HG02870 (cell line): ENCODE measurements around the gene ATP8B1.
"Not testable (repeated sequence)": the region's sequence is repeated elsewhere in the genome, so short reads cannot be mapped to it uniquely, and the experiment has no call there.

Experiments used
- ATAC-seq: cut with Tn5 transposase; IDR thresholded peaks from one replicate; pipeline ENCODE4 v1.9.1; 2021; ENCODE audit warnings: mild to moderate bottlenecking, moderate library complexity; ENCODE audit not compliant: unreplicated experiment

The ATP8B1 gene

GRCh38 chr18:57677262-57678211 lies 125.6 kb downstream of the ATP8B1 start:
- ATAC-seq: no peak

GRCh38 chr18:57674891-57675290 lies 128.2 kb downstream of the ATP8B1 start:
- ATAC-seq: no peak

- no peak for ATAC-seq
Observed at GRCh38 chr18:57670046-57670445, 133.1 kb downstream of the ATP8B1 start.

- ATAC-seq: no peak
Observed at GRCh38 chr18:57668021-57668420, 135.1 kb downstream of the ATP8B1 start.

GRCh38 chr18:57666818-57667497 lies 136.2 kb downstream of the ATP8B1 start:
- no peak for ATAC-seq

GRCh38 chr18:57664568-57665165 lies 138.4 kb downstream of the ATP8B1 start:
- no peak for ATAC-seq

GRCh38 chr18:57660961-57661360 lies 142.2 kb downstream of the ATP8B1 start:
- no peak for ATAC-seq

- no peak for ATAC-seq
Observed at GRCh38 chr18:57659460-57660102, 143.5 kb downstream of the ATP8B1 start.

- no peak for ATAC-seq
Observed at GRCh38 chr18:57657542-57657941, 145.6 kb downstream of the ATP8B1 start.

- no peak for ATAC-seq
Observed at GRCh38 chr18:57655740-57656139, 147.4 kb downstream of the ATP8B1 start.

GRCh38 chr18:57651914-57652313 lies 151.2 kb downstream of the ATP8B1 start:
- ATAC-seq: no peak

GRCh38 chr18:57649556-57650500 lies 153.3 kb downstream of the ATP8B1 start:
- peak; percentile 71 for ATAC-seq

- no peak for ATAC-seq
Observed at GRCh38 chr18:57648414-57648813, 154.7 kb downstream of the ATP8B1 start.

- no peak for ATAC-seq
Observed at GRCh38 chr18:57644540-57644939, 158.6 kb downstream of the ATP8B1 start.

GRCh38 chr18:57643726-57644125 lies 159.4 kb downstream of the ATP8B1 start:
- ATAC-seq: not testable (repeated sequence)

- not testable (repeated sequence) for ATAC-seq
Observed at GRCh38 chr18:57642462-57642861, 160.7 kb downstream of the ATP8B1 start.

- ATAC-seq: no peak
Observed at GRCh38 chr18:57640749-57641148, 162.4 kb downstream of the ATP8B1 start.

- ATAC-seq: no peak
Observed at GRCh38 chr18:57640236-57640635, 162.9 kb downstream of the ATP8B1 start.

- ATAC-seq: no peak
Observed at GRCh38 chr18:57635003-57635822, 167.9 kb downstream of the ATP8B1 start.
